ENCODE measurements around the gene LRRC3B. TPM values are rescaled to one million over a fixed set of nuclear protein-coding genes. Genes with fewer than 3 reads are reported as not detected.

LRRC3B gene
- total RNA-seq, 1 experiment from 2014 or later: not detected

GRCh38 chr3:26682406-26682805 lies 59.8 kb downstream of the LRRC3B start:
- Mint-ChIP-seq H3K9me3 (ENCODE audit: unreplicated experiment) (peaks cover 6% of the 10 kb centered on the region), H3K27ac (ENCODE audit: low read depth, unreplicated experiment) (no peak overlapping the region), H3K27me3 (ENCODE audit: insufficient read depth, unreplicated experiment) (no peaks in the 10 kb centered on the region), H3K4me1 (ENCODE audit: insufficient read depth, unreplicated experiment) (no peaks in the 10 kb centered on the region), H3K4me3 (ENCODE audit: unreplicated experiment) (no peak overlapping the region), H3K36me3 (ENCODE audit: insufficient read depth, unreplicated experiment) (no peaks in the 10 kb centered on the region)
- ChIA-PET POLR2A (no interaction called here), CTCF (interaction anchor here (1.2 kb wide), 1 partner anchor 23 kb away, joined by 3 read pairs; no protein-coding TSS in a partner anchor)
- DNase-seq (ENCODE audit: unreplicated experiment): no peak
- intact Hi-C loops (cut with micrococcal nuclease): no loop called here
- no peak for TF ChIP-seq CTCF (IDR thresholded peaks at IDR 0.05; ENCODE audit: unreplicated experiment)
- BruUV-seq (replicated peaks): no TSS peak

- ChIA-PET CTCF (interaction anchor here (0.6 kb wide), 1 partner anchor 540 kb away, joined by 3 read pairs; no protein-coding TSS in a partner anchor), POLR2A (interaction anchor here (0.8 kb wide), 1 partner anchor 149 kb away, joined by 3 read pairs; no protein-coding TSS in a partner anchor)
- Mint-ChIP-seq H3K27ac (ENCODE audit: low read depth, unreplicated experiment) (no peak overlapping the region), H3K36me3 (ENCODE audit: insufficient read depth, unreplicated experiment) (no peaks in the 10 kb centered on the region), H3K27me3 (ENCODE audit: insufficient read depth, unreplicated experiment) (no peaks in the 10 kb centered on the region), H3K4me1 (ENCODE audit: insufficient read depth, unreplicated experiment) (no peaks in the 10 kb centered on the region), H3K9me3 (ENCODE audit: unreplicated experiment) (peaks cover 6% of the 10 kb centered on the region), H3K4me3 (ENCODE audit: unreplicated experiment) (no peak overlapping the region)
- intact Hi-C loops (cut with micrococcal nuclease): no loop called here
- BruUV-seq (replicated peaks): no TSS peak
- TF ChIP-seq CTCF (IDR thresholded peaks at IDR 0.05; ENCODE audit: unreplicated experiment): no peak
- no peak for DNase-seq (ENCODE audit: unreplicated experiment)
These were observed 61.3 kb downstream of the LRRC3B start for GRCh38 chr3:26683902-26684301.

GRCh38 chr3:26687466-26687865 lies 64.9 kb downstream of the LRRC3B start:
- no peaks in the 10 kb centered on the region for H3K4me1 Mint-ChIP-seq (ENCODE audit: insufficient read depth, unreplicated experiment)
- no peaks in the 10 kb centered on the region for H3K27me3 Mint-ChIP-seq (ENCODE audit: insufficient read depth, unreplicated experiment)
- ChIA-PET POLR2A (no interaction called here), CTCF (interaction anchor here (0.7 to 1.5 kb wide), 2 partner anchors 25 to 72 kb away, joined by 3 to 4 read pairs; no protein-coding TSS in a partner anchor)
- DNase-seq (ENCODE audit: unreplicated experiment): no peak
- H3K36me3 Mint-ChIP-seq (ENCODE audit: insufficient read depth, unreplicated experiment): no peaks in the 10 kb centered on the region
- H3K27ac Mint-ChIP-seq (ENCODE audit: low read depth, unreplicated experiment): no peak overlapping the region
- intact Hi-C loops (cut with micrococcal nuclease): no loop called here
- H3K9me3 Mint-ChIP-seq (ENCODE audit: unreplicated experiment): peaks cover 6% of the 10 kb centered on the region
- no peak overlapping the region for H3K4me3 Mint-ChIP-seq (ENCODE audit: unreplicated experiment)
- BruUV-seq (replicated peaks): no TSS peak
- no peak for TF ChIP-seq CTCF (IDR thresholded peaks at IDR 0.05; ENCODE audit: unreplicated experiment)

- H3K27me3 Mint-ChIP-seq (ENCODE audit: insufficient read depth, unreplicated experiment): no peaks in the 10 kb centered on the region
- DNase-seq (ENCODE audit: unreplicated experiment): no peak
- H3K4me1 Mint-ChIP-seq (ENCODE audit: insufficient read depth, unreplicated experiment): no peaks in the 10 kb centered on the region
- no peaks in the 10 kb centered on the region for H3K9me3 Mint-ChIP-seq (ENCODE audit: unreplicated experiment)
- H3K36me3 Mint-ChIP-seq (ENCODE audit: insufficient read depth, unreplicated experiment): no peaks in the 10 kb centered on the region
- POLR2A ChIA-PET: no interaction called here
- TF ChIP-seq CTCF (IDR thresholded peaks at IDR 0.05; ENCODE audit: unreplicated experiment): no peak
- no TSS peak for BruUV-seq (replicated peaks)
- intact Hi-C loops (cut with micrococcal nuclease): no loop called here
- CTCF ChIA-PET: no interaction called here
- no peak overlapping the region for H3K4me3 Mint-ChIP-seq (ENCODE audit: unreplicated experiment)
- H3K27ac Mint-ChIP-seq (ENCODE audit: low read depth, unreplicated experiment): no peak overlapping the region
These were observed 77.0 kb downstream of the LRRC3B start for GRCh38 chr3:26699553-26699952.

Measured in MCF 10A (cell line).